Stimulated activated CD8-positive, alpha-beta memory T cell treated with anti-CD3 and anti-CD28 coated beads, Interleukin-12 subunit alpha, Interleukin-12 subunit beta, amount 100 ng/mL, for 24 hours (primary cell): ENCODE data around the gene OCRL.

Experiments used
- DNase-seq: peaks from one replicate; pipeline ENCODE4 v3.0.0-alpha.2; 2020; ENCODE audit errors: extremely low read depth

OCRL gene

GRCh38 chrX:129585167-129585566 is 45.1 kb downstream of the OCRL start:
- no peak for DNase-seq

- DNase-seq, result no peak
Observed at GRCh38 chrX:129585691-129586090, 45.6 kb downstream of the OCRL start.

GRCh38 chrX:129586446-129586845 is 46.4 kb downstream of the OCRL start:
- no peak for DNase-seq

- no peak for DNase-seq
Observed at GRCh38 chrX:129590596-129590995, 50.5 kb downstream of the OCRL start.

GRCh38 chrX:129593137-129593536 is 53.1 kb downstream of the OCRL start:
- DNase-seq, result no peak

GRCh38 chrX:129594781-129595180 is 54.7 kb downstream of the OCRL start:
- no peak for DNase-seq

- no peak for DNase-seq
Observed at GRCh38 chrX:129596077-129596476, 56.0 kb downstream of the OCRL start.

- DNase-seq, result no peak
Observed at GRCh38 chrX:129597905-129598304, 57.8 kb downstream of the OCRL start.

- DNase-seq, result no peak
Observed at GRCh38 chrX:129599499-129599898, 59.4 kb downstream of the OCRL start.

- DNase-seq, result no peak
Observed at GRCh38 chrX:129599996-129600395, 59.9 kb downstream of the OCRL start.

GRCh38 chrX:129600981-129601424 is 60.9 kb downstream of the OCRL start:
- no peak for DNase-seq

- no peak for DNase-seq
Observed at GRCh38 chrX:129606918-129607317, 66.9 kb downstream of the OCRL start.

- no peak for DNase-seq
Observed at GRCh38 chrX:129608496-129608895, 68.4 kb downstream of the OCRL start.

GRCh38 chrX:129609395-129609794 is 69.3 kb downstream of the OCRL start:
- no peak for DNase-seq

GRCh38 chrX:129612396-129612795 is 72.3 kb downstream of the OCRL start:
- DNase-seq, result no peak

- DNase-seq, result no peak
Observed at GRCh38 chrX:129613596-129613995, 73.5 kb downstream of the OCRL start.

- DNase-seq, result no peak
Observed at GRCh38 chrX:129614481-129615255, 74.6 kb downstream of the OCRL start.

- no peak for DNase-seq
Observed at GRCh38 chrX:129617420-129617819, 77.4 kb downstream of the OCRL start.

- DNase-seq, result no peak
Observed at GRCh38 chrX:129618997-129619396, 78.9 kb downstream of the OCRL start.

GRCh38 chrX:129622757-129623301 is 82.8 kb downstream of the OCRL start:
- DNase-seq, result no peak

GRCh38 chrX:129626026-129626425 is 86.0 kb downstream of the OCRL start:
- DNase-seq, result no peak

- no peak for DNase-seq
Observed at GRCh38 chrX:129629837-129630236, 89.8 kb downstream of the OCRL start.

GRCh38 chrX:129631849-129632248 is 91.8 kb downstream of the OCRL start:
- no peak for DNase-seq

- no peak for DNase-seq
Observed at GRCh38 chrX:129632443-129632842, 92.4 kb downstream of the OCRL start.
